Measurements from ENCODE around the gene VMA21.

DNA sequence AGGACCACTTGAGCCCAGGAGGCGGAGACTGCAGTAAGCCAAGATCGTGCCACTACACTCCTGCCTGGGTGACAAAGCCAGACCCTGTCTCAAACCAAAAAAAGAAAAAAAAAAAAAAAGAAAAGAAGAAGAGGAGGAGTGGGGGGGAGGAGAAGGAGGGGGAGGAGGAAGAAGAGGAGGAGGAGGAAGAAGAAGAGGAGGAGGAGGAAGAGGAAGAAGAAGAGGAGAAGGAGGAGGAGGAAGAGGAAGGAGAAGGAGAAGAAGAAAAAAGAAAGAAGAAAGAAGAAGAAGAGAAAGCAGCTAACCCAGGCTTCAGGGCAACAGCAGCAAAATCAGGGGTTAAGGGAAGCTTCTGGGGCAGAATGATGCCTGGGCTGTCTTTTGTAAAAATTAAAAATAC is 27.5 kb downstream of the VMA21 start:
- TF ChIP-seq, protein P1, sequence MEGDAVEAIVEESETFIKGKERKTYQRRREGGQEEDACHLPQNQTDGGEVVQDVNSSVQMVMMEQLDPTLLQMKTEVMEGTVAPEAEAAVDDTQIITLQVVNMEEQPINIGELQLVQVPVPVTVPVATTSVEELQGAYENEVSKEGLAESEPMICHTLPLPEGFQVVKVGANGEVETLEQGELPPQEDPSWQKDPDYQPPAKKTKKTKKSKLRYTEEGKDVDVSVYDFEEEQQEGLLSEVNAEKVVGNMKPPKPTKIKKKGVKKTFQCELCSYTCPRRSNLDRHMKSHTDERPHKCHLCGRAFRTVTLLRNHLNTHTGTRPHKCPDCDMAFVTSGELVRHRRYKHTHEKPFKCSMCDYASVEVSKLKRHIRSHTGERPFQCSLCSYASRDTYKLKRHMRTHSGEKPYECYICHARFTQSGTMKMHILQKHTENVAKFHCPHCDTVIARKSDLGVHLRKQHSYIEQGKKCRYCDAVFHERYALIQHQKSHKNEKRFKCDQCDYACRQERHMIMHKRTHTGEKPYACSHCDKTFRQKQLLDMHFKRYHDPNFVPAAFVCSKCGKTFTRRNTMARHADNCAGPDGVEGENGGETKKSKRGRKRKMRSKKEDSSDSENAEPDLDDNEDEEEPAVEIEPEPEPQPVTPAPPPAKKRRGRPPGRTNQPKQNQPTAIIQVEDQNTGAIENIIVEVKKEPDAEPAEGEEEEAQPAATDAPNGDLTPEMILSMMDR (IDR thresholded peaks at IDR 0.05), result no peak
- TF ChIP-seq EZH2phosphoT487 (IDR thresholded peaks at IDR 0.05) (no peak), EZH2 (IDR thresholded peaks at IDR 0.05) (no peak)
